K562 (cell line): Measurements from ENCODE around the gene ATP6V0E2. TPM values are rescaled to one million over a fixed set of nuclear protein-coding genes. Genes with fewer than 3 reads are reported as not detected.
"Not testable (repeated sequence)": the region's sequence is repeated elsewhere in the genome, so short reads cannot be mapped to it uniquely, and the experiment has no call there.

Experiments used
- ATAC-seq: fragments of 200-7000 bp; cut with Tn5 transposase; 3 replicates; pipeline ENCODE4 v1.9.1; 2020; ENCODE audit warnings: moderate library complexity
- BruUV-seq: library from RNA; stranded (reverse); fragments of 400-500 nt; replicated peaks from 2 replicates; lab custom pipeline; 2021; lab: Mats Ljungman, UMichigan
- CTCF ChIA-PET: fragments of 300-600 bp; formaldehyde crosslinking; extraction: SDS; loops from one replicate; lab custom pipeline; 2021; ENCODE audit warnings: low intra/inter-chr PET ratio; lab: Yijun Ruan, JAX
- POLR2A ChIA-PET: fragments of 300-600, 350-650 bp; sonication (Branson Sonifier 250); formaldehyde crosslinking; extraction: SDS; loops from one replicate; lab custom pipeline; 2021; ENCODE audit warnings: antibody characterized with exemption, inconsistent platforms; lab: Yijun Ruan, JAX
- DNase-seq, 4 experiments: peaks; one replicate each; pipeline versions ENCODE4 v3.0.0 to v3.0.0-alpha.2; 2011 to 2018; ENCODE audit warnings: low spot score in 3 of 4, mixed read lengths in 3 of 4; ENCODE audit errors: extremely low read depth in 1 of 4
- FAIRE-seq: peaks from 2 replicates; lab custom pipeline; 2011; peaks lifted over from hg19 to GRCh38; lab: Jason Lieb, UNC
- H2AFZ ChIP-seq: 2 replicates; pipeline ENCODE4 v1.6.0; 2011; ENCODE audit warnings: low read depth, low read length, control low read depth, inconsistent platforms
- H3K27ac ChIP-seq: fragments of 200-600 bp; 3 replicates; pipeline ENCODE4 v1.8.0; 2011; ENCODE audit warnings: low read depth, mild to moderate bottlenecking, control low read depth, inconsistent platforms, low read length, moderate library complexity, mixed read lengths; ENCODE audit errors: extremely low read depth
- H3K27me3 ChIP-seq, 2 experiments: fragments of 300-600 bp in 1 of 2; 2 replicates in 1 of 2; 3 replicates in 1 of 2; pipeline versions ENCODE4 v1.6.0 to v1.8.0; 2011; ENCODE audit warnings: inconsistent platforms in 2 of 2, low read length in 2 of 2, mild to moderate bottlenecking in 1 of 2, mixed read lengths in 1 of 2, moderate library complexity in 1 of 2; ENCODE audit not compliant: control insufficient read depth in 2 of 2, insufficient read depth in 2 of 2
- H3K36me3 ChIP-seq: fragments of 300-600 bp; 3 replicates; pipeline ENCODE4 v1.8.0; 2011; ENCODE audit warnings: mild to moderate bottlenecking, low read length, inconsistent platforms; ENCODE audit not compliant: control insufficient read depth, insufficient read depth
- H3K4me1 ChIP-seq, 2 experiments: fragments of 200-600 bp in 1 of 2; replicated peaks in 1 of 2; 2 replicates in 1 of 2; 3 replicates in 1 of 2; pipeline versions ENCODE4 v1.5.1 to v1.8.0; 2011; ENCODE audit warnings: inconsistent platforms in 2 of 2, low read length in 2 of 2, mild to moderate bottlenecking in 1 of 2, mixed read lengths in 1 of 2, moderate library complexity in 1 of 2; ENCODE audit not compliant: control insufficient read depth in 2 of 2, insufficient read depth in 2 of 2
- H3K4me2 ChIP-seq: 2 replicates; pipeline ENCODE4 v1.6.1; 2011; ENCODE audit warnings: low read length, control low read depth, inconsistent platforms, mixed read lengths; ENCODE audit not compliant: insufficient read depth
- H3K4me3 ChIP-seq: fragments of 200-600 bp; sonication (generic), shearing (Covaris generic); 2 replicates; pipeline ENCODE4 v1.5.1; 2016; ENCODE audit warnings: control low read depth, inconsistent platforms
- H3K79me2 ChIP-seq: fragments of 200-600 bp; 3 replicates; pipeline ENCODE4 v1.8.0; 2011; ENCODE audit warnings: low read length, inconsistent platforms; ENCODE audit not compliant: control insufficient read depth, insufficient read depth
- H3K9ac ChIP-seq, 2 experiments: 2 replicates each; pipeline versions ENCODE4 v1.6.0 to v1.6.1; 2011; ENCODE audit warnings: low read depth in 2 of 2, low read length in 2 of 2, control low read depth in 1 of 2, inconsistent platforms in 1 of 2, mild to moderate bottlenecking in 1 of 2, mixed read lengths in 1 of 2; ENCODE audit not compliant: insufficient read depth in 1 of 2
- H3K9me1 ChIP-seq: one replicate; pipeline ENCODE4 v1.6.0; 2011; ENCODE audit warnings: inconsistent platforms, mild to moderate bottlenecking, low read length, moderate library complexity; ENCODE audit not compliant: control insufficient read depth, insufficient read depth
- H3K9me3 ChIP-seq: replicated peaks from 2 replicates; pipeline ENCODE4 v1.5.1; 2011; ENCODE audit warnings: low read depth, low read length, inconsistent platforms; ENCODE audit not compliant: control insufficient read depth, insufficient read depth
- H4K20me1 ChIP-seq: replicated peaks from 2 replicates; pipeline ENCODE4 v1.6.1; 2011; ENCODE audit warnings: low read length, inconsistent platforms, mixed read lengths; ENCODE audit not compliant: control insufficient read depth, insufficient read depth
- MAFK ChIP-seq: IDR thresholded peaks from 2 replicates; pipeline ENCODE4 v1.6.1; 2011; ENCODE audit warnings: low read length, improper control_type of control experiment
- ZNF316 ChIP-seq: fragments of 450-650 bp; IDR thresholded peaks from 2 replicates; pipeline ENCODE4 v1.6.1; 2016
- WGBS: fragments of 100-300 bp; shearing (Covaris generic); methylation state at CpG from one replicate; pipeline ENCODE4 v1.1.6; 2016; ENCODE audit warnings: low coverage, mixed read lengths; ENCODE audit not compliant: insufficient coverage; ENCODE audit errors: missing lambda C conversion rate; 5-methylcytosine and 5-hydroxymethylcytosine counted together
- in situ Hi-C: fragments of 300-500 bp; cut with MboI; formaldehyde crosslinking; loops from 4 replicates; pipeline ENCODE4 v1.15.0; 2018; ENCODE audit warnings: inconsistent platforms, mixed read lengths
- intact Hi-C: fragments of 100-400 bp; cut with micrococcal nuclease; formaldehyde crosslinking; loops from 2 replicates; pipeline ENCODE4 v1.14.2; 2022
- polyA plus RNA-seq, 8 experiments: library from polyadenylated mRNA; depleted of rRNA in 4 of 8; stranded (reverse) in 5 of 8; unstranded in 3 of 8; fragments of >200 nt; fragmentation: Nextera tagmentation in 2 of 8; fragmentation: Illumina TruSeq in 1 of 8; extraction: Ambion mirVana in 2 of 8; extraction: Trizol in 1 of 8; gene quantifications; 2 replicates each; pipeline versions ENCODE4 v1.2.1 to v1.2.3, GENCODE V29; 2011 to 2014; ENCODE audit warnings: inconsistent platforms in 1 of 8, missing spikeins in 1 of 8
- total RNA-seq, 7 experiments: library from RNA; depleted of rRNA in 6 of 7; stranded (reverse); fragments of >200 nt in 6 of 7; fragmentation: Illumina TruSeq in 2 of 7; extraction: Trizol in 2 of 7; gene quantifications; 2 replicates each; pipeline versions ENCODE4 v1.2.1 to v1.2.3, GENCODE V29; 2011 to 2021; ENCODE audit warnings: low replicate concordance in 1 of 7

Gene ATP6V0E2
- total and polyA plus RNA-seq, 9 of the 15 experiments (the other 6 are each of a cell fraction or from before 2014, with no cell fraction given) = 0.55 to 18.5 (median 10.9) TPM

GRCh38 chr7:149907776-149908376 is 34.1 kb downstream of the ATP6V0E2 start:
- FAIRE-seq, H3K27ac ChIP-seq, H3K9ac ChIP-seq, H3K9me1 ChIP-seq, BruUV-seq, DNase-seq, H4K20me1 ChIP-seq, H2AFZ ChIP-seq, H3K4me2 ChIP-seq, H3K36me3 ChIP-seq, CTCF ChIA-PET, intact Hi-C loops, POLR2A ChIA-PET, H3K79me2 ChIP-seq, in situ Hi-C loops, H3K9me3 ChIP-seq, H3K27me3 ChIP-seq, H3K4me3 ChIP-seq, H3K4me1 ChIP-seq: not testable (repeated sequence)
- ATAC-seq = peak; percentile 71
- TF ChIP-seq MAFK = 0 out of 2 replicates have a peak, but pooled peaks have one; percentile 16
- 0 out of 2 replicates have a peak, but pooled peaks have one; percentile 21 for TF ChIP-seq ZNF316
- 0% methylated on average over 4 of the region's 6 CpGs for WGBS

- H3K9me1 ChIP-seq, ATAC-seq, H3K4me2 ChIP-seq, CTCF ChIA-PET, H3K27me3 ChIP-seq, FAIRE-seq, H3K27ac ChIP-seq, H3K9me3 ChIP-seq, H3K9ac ChIP-seq, POLR2A ChIA-PET, H3K36me3 ChIP-seq, in situ Hi-C loops, DNase-seq, H4K20me1 ChIP-seq, H3K4me1 ChIP-seq, intact Hi-C loops, BruUV-seq, H3K79me2 ChIP-seq, H3K4me3 ChIP-seq, H2AFZ ChIP-seq: not testable (repeated sequence)
- WGBS = 21% methylated on average over 7 of the region's 9 CpGs
Measured at GRCh38 chr7:149910219-149910618, 36.5 kb downstream of the ATP6V0E2 start.

GRCh38 chr7:149912126-149912525 is 38.4 kb downstream of the ATP6V0E2 start:
- 10% methylated on average over 1 of the region's 4 CpGs for WGBS

More at GRCh38 chr7:149912126-149912525, 38.4 kb downstream of the ATP6V0E2 start:
- ATAC-seq = peak; percentile 39; the same call in 1 of the 3 replicates
- H2AFZ ChIP-seq, H3K9ac ChIP-seq, H3K9me3 ChIP-seq, H3K79me2 ChIP-seq, FAIRE-seq, H3K4me1 ChIP-seq, H3K4me2 ChIP-seq, H3K4me3 ChIP-seq, H3K27ac ChIP-seq, POLR2A ChIA-PET, H3K36me3 ChIP-seq, BruUV-seq, H3K9me1 ChIP-seq, CTCF ChIA-PET, H3K27me3 ChIP-seq, intact Hi-C loops, H4K20me1 ChIP-seq, DNase-seq, in situ Hi-C loops: not testable (repeated sequence)
